GM18498 (cell line): Measurements from ENCODE around the gene NCAPD3.
A peak's percentile ranks its signal among the peaks of the same experiment; 100 is the strongest.
"Not testable (repeated sequence)": the region's sequence is repeated elsewhere in the genome, so short reads cannot be mapped to it uniquely, and the experiment has no call there.

Experiments
- ATAC-seq: cut with Tn5 transposase; IDR thresholded peaks from one replicate; pipeline ENCODE4 v1.9.1; 2021; ENCODE audit warnings: mild to moderate bottlenecking, moderate library complexity; ENCODE audit not compliant: unreplicated experiment

The NCAPD3 gene

DNA sequence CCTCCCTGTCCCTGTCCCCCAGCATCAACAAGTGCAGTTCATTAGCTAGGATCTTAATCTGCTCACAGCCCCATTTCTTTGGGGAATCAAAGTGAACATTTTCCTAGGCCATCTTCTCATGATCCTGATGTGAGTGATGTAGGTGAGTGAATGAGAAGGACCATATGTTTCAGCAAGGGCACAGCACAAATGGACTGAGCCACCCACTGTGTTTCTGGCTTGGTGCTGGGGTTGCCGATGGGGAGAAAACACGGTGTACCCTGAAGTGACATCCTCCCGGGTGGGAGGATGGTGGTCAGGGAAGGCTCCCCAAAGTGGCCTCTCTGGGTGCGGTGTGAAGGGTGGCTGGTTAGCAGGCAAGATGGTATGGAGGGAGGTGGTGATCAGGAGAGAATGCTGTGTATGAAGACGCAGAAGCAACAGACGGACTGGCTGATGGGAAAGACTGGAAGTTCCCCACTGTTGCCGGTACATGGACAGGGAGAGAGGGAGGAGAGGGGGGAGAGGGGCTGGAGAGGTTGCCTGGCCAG, 82.7 kb downstream of the NCAPD3 start:
- ATAC-seq = no peak

- ATAC-seq = peak; percentile 83
Observed at GRCh38 chr11:134139873-134140331, 83.9 kb downstream of the NCAPD3 start.

DNA sequence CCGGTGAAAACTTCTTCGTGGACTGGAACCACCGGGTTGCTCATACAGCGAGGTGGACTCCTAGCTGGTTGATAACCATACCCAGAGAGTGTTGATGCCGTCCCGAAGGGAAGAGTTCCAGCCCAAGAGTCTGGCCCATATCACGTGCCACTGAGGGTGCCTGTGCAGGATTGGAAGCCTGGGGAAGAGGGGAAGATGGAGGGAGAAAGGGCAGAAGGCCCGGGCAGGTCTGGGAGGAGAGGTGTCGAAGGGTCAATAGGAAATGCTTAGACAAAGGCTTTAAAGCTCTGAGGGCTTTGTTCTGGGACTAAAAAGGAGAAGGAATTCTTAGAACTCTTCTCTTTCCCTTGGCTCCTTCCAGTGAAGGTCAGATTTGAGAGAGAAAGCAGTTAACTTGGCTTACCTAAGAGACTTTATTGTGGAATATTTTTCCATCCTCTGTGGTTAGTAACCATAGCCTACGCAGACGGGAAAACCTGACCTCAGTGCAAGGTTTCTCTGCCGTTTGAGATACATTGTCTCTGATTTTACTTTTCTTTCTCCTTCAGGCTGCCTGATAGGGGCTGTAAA, 84.4 kb downstream of the NCAPD3 start:
- peak; percentile 10 for ATAC-seq

DNA sequence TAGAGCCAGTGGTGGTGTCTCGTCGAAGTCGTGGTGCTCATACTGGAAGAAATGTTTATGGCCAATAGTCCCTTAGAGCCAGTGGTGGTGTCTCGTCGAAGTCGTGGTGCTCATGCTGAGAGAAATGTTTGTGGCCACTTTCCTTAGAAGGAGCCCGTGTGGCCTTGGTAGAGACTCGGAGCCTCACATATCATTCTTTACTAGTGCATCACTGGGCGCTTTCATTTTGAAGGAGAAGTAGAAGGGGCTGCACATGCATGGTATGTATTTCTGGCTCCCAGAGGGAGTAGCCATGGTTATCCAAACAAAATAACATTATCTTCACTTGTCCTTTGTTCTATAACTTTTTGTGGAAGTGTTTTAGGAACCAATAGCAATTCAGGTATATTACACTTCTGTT, 85.4 kb downstream of the NCAPD3 start:
- ATAC-seq = no peak

GRCh38 chr11:134134167-134134566, 89.6 kb downstream of the NCAPD3 start:
- no peak for ATAC-seq

GRCh38 chr11:134132808-134133207, 91.0 kb downstream of the NCAPD3 start:
- no peak for ATAC-seq

GRCh38 chr11:134131628-134132244, 92.0 kb downstream of the NCAPD3 start:
- no peak for ATAC-seq

- no peak for ATAC-seq
Observed at GRCh38 chr11:134126217-134126822, 97.4 kb downstream of the NCAPD3 start.

DNA sequence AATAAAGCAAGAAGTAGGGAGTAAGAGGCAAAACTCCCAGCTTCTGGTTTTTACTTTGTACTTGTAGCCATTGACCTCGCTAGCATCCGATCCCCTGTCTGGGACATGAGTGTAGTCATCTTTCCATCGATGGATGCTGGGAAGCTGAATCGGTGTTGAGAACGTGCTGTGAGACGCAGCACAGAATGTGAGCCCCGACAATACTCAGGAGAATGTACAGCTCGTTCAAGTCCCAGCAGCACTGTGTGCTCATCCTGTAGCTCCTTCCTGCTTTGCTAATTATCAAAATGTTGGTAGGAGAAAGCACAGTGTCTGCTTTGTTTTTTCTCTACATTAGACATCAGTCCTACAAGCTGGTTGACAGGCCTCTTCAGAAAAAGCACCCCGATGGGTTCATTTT, 98.3 kb downstream of the NCAPD3 start:
- ATAC-seq = no peak

DNA sequence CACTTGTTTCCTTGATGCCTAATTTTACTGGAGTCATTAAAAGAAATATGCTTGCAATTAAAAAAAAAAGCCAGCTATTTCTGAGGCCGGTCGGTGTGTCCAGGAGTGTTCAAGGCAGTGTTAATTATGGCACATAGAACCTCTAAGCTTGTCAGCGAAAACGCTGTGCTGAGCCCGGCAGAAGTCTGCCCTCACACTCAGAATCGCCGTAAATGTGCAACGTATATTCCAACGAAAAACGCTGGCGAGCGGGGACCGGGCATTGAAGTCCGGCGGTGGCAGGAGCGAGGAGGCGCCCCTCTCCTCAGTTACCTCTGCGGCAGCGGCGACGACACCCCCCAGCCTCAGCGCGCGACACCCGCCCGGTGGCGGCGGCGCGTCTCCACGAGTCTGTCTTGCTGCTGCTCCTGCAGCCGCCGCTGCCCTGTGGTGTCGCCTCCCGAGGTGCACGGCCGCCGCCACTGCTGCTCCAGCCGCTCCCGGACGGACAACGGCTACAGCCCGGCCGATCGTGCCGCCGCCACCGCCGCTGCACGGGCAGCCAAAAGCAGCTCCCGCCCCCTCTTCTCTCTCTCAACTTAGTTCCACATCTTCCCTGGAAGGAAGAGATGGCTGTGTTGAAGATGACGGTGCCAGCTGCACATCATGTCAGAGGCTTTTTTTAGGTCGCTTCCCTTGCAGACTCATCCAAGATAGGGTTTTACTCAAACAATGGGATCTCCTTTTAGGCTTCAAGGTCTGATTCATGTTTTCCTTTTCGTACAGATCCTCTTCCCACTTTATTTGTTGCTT, 98.9 kb downstream of the NCAPD3 start:
- no peak for ATAC-seq

GRCh38 chr11:134120921-134121526, 102.7 kb downstream of the NCAPD3 start:
- no peak for ATAC-seq

- ATAC-seq = no peak
Observed at GRCh38 chr11:134120143-134120850, 103.5 kb downstream of the NCAPD3 start.

DNA sequence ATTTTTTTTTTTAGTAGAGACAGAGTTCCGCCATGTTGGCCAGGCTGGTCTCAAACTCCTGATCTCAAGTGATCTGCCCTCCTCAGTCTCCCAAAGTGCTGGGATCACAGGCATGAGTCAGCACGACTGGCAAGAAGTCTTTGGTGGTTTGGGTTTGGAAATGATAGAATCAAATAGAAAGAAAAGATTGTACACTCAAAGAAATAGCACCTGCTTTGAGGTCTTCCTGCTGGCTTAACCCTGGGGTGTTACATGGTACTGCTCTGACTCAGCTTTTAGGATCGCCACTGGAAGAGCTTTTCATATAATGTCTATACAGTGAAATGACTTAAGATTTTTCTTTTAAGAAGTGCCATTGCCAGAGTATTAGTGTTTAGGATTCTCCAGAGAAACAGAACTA, 104.7 kb downstream of the NCAPD3 start:
- no peak for ATAC-seq

GRCh38 chr11:134118006-134118405, 105.8 kb downstream of the NCAPD3 start:
- ATAC-seq = no peak

DNA sequence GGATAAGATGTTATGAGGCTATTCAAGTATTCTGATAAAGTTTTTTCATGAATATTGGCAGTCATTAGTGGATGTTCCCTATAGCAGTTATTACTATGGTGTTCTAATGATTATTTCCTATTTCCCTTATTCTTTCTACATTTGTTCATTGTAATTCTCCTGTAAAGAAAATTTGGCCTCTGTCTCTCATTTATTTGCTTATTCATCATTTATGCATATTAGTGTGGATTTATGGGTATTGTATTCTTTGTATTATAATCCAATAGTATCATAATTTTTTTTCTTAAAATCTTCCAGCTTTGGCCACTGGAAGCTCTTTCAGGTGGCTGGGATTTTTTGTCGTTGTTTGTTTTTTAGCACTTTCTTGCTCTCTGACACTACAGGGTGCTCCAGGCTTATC, 107.6 kb downstream of the NCAPD3 start:
- no peak for ATAC-seq

DNA sequence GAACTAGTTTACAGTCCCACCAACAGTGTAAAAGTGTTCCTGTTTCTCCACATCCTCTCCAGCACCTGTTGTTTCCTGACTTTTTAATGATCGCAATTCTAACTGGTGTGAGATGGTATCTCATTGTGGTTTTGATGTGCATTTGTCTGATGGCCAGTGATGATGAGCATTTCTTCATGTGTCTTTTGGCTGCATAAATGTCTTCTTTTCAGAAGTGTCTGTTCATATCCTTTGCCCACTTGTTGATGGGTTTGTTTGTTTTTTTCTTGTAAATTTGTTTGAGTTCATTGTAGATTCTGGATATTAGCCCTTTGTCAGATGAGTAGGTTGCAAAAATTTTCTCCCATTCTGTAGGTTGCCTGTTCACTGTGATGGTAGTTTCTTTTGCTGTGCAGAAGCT, 110.0 kb downstream of the NCAPD3 start:
- ATAC-seq = not testable (repeated sequence)

- ATAC-seq = no peak
Observed at GRCh38 chr11:134110252-134110815, 113.4 kb downstream of the NCAPD3 start.
